Activated CD8-positive, alpha-beta memory T cell treated with anti-CD3 and anti-CD28 coated beads for 36 hours (primary cell): ENCODE measurements around the gene PCDH9. TPM values are rescaled to one million over a fixed set of nuclear protein-coding genes. Genes with fewer than 3 reads are reported as not detected.
"Not testable (repeated sequence)": the region's sequence is repeated elsewhere in the genome, so short reads cannot be mapped to it uniquely, and the experiment has no call there.

ENCODE experiments used
- CTCF ChIA-PET: fragments of 350-600 bp; sonication (Branson Sonifier 250); formaldehyde crosslinking; loops from one replicate; lab custom pipeline; 2021; ENCODE audit warnings: antibody characterized with exemption; lab: Charles Lee
- POLR2A ChIA-PET: fragments of 350-600 bp; sonication (Branson Sonifier 250); formaldehyde crosslinking; loops from one replicate; lab custom pipeline; 2021; ENCODE audit warnings: antibody characterized with exemption; lab: Charles Lee
- total RNA-seq, 2 experiments: library from RNA; stranded (reverse); gene quantifications; one replicate each; pipeline ENCODE4 v1.2.3, GENCODE V29; 2021

The PCDH9 gene
- total RNA-seq, 2 experiments from 2014 or later = 0.13 to 0.17 TPM

DNA sequence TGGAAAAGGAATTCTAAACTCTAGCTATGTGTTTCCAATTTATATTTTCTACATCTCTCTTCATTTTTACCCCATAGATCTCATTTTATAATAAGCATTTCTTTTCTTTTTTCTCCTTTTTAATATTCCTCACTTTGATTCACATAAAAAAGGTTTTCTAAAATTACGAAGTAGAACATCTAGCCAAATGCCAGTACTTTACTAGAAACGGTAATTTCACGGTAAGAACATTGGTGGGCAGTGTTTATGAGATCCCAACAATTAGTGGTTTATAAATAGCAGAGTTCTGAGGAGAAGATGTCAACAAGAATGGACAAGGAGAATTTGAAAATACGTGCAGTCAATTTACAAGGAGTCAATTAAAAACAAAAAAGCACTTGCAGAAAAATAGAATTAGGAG, 94.8 kb downstream of the PCDH9 start:
- ChIA-PET POLR2A (no interaction called here), CTCF (no interaction called here)

DNA sequence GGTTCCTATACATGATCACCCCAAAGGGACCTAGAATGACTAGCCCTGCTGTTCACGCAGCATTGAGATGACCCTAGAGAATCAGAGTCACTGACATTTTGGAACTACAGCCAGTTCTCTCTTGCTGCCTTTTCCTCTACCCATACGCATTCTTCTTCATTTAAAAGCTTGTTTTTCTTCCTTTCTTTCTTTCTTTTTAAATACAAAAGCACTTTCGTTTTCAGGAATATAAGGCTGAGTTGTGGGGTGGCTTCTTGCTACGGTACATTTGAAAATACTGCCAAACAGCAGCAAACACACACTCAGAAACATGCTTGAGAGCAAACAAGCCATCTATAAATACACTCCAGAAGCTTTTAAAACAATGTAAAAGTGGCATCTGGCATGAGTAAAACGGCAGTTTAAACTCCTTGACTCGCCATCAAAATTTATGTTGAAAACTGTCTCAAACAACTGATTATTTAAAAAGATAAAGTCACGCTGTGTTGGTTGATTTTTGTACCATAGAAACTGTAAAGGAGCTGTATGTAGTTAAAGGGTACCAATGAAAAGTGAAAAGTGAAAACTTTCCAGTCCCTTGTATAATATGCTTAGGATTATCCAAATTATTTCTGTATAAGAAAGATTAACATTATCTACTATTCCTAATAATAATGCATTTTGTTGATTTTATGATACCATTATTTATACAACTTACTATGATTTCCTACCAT, 95.6 kb downstream of the PCDH9 start:
- CTCF ChIA-PET = no interaction called here
- POLR2A ChIA-PET = no interaction called here

DNA sequence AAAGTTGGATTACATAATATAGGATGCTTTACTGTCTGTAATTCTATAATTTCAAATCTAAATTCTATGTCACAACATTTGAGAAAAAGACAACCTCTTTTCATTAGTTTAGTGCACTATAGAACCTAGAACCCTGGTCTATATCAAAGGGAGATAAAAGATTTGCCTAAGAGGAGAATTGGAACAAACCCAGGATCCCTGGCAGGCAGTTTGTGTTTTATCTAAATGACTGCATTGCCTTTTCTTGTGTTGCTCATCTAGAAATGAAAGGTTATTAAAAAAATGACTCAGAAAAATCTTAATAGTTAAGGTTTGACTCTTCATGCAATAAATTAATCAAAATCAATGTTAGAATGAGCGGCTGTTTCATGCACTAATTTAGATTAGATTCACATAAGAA, 96.7 kb downstream of the PCDH9 start:
- ChIA-PET CTCF (no interaction called here), POLR2A (no interaction called here)

DNA sequence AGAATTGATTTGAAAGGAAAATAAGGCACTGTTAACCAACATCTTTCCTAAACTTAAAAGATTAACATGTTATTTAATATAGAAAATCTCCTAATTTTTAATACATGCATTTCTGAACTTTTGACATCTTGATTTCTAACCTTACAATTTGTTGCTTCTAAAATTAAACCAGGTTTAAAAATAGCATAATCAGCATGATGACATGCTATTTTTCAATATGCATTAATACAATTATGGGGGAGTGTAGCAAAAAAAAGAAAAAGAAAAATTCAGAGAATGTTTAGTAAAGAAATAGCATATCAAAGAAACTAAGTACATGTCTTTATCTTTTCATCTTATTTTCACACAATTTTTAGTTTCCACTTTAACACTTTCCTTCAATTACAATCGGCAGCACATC, 98.7 kb downstream of the PCDH9 start:
- CTCF ChIA-PET = no interaction called here
- POLR2A ChIA-PET = no interaction called here

DNA sequence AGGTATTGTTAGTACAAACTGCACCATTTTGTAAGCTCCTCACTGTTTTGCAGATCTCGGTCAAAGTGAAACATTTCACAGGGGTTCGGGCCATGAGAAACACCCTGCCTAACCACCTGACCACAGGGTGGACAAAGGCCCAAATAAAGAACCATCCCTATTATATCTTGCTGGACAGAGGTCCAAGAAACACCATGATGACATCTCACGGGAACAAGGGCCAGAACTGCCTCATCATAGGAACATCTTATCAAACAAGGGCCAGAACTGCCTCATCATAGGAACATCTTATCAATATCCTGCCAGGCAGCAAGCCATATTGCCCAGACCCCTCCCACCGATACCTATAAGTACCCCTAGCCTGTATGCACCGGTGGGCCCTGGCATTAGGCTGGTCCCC, 99.7 kb downstream of the PCDH9 start:
- POLR2A ChIA-PET = no interaction called here
- CTCF ChIA-PET = no interaction called here

DNA sequence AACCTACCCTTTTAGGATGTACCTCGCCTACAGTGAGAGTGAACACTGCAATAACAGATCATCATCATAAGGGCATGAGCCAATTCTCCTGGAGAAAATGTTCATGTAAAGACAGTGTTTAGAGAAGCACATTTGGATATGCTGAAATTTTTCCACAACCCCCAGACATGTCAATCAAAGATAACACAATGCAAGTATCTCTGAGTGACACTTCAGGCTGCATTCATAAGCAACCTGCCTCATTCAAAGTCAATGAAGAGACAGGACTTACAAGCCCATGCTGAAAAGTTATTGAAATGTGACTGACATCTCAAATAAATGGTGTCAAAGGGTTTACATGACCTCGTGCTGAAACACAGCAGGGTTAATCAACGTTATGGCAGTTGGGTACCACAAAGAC, 102.0 kb downstream of the PCDH9 start:
- CTCF ChIA-PET = no interaction called here
- POLR2A ChIA-PET = no interaction called here

DNA sequence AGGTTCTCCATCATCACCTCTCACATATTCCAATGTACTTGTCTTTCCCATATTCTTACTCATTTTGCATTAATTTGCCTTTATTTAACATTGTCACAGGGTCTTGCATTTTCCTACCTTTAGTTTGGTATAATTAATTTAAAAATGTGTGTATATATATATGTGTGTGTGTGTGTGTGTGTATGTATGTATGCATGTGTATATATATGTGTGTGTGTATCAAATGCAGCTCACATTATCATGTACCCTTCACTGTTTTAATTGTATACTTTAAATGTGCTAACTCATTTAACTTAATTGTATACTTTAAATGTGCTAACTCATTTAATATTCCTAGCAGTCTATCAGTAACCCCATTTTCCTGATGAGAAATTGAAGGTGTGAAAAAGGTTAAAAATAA, 104.5 kb downstream of the PCDH9 start:
- CTCF ChIA-PET = no interaction called here

DNA sequence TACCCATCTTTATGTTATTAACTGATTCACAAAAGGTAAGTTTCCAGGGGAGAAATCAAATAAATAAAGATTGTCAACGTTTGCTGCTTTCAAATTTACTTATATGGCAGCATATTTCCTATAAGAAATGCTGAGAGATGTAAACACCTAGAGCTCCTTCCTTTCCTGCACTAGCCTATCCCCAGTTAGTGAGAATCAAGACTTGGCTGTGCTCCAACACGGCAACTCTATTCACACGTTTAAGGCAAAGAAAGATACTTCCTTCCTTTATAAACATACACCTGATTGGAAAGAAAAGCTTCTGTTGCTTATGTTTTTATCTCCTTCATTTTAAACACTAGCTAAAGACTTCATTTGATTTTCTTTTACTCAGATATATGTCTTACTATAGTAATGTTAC, 107.0 kb downstream of the PCDH9 start:
- ChIA-PET POLR2A (no interaction called here), CTCF (no interaction called here)

More for the DNA sequence above, 104.5 kb downstream of the PCDH9 start:
- POLR2A ChIA-PET = no interaction called here

DNA sequence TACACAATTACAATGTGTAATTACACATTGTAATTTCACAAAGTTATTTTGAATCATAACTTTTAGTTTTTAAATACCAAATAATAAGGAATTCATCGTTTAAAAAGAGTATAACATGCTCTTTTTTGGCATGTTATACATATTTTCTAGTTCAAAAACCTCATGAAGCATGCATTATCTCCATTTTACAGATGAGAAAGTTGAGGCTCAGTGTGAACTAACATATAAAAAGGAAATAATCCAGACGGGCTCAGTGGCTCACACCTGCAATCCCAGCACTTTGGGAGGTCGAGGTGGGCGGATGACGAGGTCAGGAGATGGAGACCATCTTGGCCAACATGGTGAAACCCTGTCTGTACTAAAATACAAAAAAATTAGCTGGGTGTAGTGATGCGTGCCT, 107.9 kb downstream of the PCDH9 start:
- POLR2A ChIA-PET = no interaction called here

DNA sequence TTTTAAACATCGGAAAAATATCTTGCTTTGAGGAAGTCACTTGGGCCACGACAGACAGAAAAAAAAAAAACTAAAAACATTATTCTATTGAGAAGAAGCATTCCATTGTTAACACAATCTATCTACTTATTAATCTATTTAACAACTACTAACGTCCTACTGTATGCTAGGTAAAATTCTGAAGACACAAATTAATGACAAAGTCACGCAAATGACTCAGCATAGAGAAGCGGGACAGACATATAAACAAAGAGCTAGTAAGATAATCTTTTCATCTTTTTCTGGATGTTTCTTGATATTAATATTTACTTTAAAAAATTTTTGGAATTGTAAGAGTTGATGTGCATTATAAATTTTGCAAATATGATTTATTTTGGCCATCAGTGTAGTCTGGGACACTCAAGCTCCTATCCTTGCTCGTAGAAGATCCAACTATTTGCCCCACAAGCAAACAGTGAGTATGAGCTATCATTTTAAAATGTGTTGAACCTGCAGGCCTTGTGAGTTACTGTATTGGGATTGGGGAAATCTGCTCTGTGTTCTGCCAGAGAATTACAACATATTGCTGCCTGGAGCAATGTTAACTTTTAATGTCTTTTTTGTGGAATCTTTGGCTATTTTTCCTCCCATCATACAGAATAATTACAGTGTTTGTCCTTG, 109.1 kb downstream of the PCDH9 start:
- POLR2A ChIA-PET = no interaction called here

More for the DNA sequence above, 107.9 kb downstream of the PCDH9 start:
- CTCF ChIA-PET = no interaction called here

DNA sequence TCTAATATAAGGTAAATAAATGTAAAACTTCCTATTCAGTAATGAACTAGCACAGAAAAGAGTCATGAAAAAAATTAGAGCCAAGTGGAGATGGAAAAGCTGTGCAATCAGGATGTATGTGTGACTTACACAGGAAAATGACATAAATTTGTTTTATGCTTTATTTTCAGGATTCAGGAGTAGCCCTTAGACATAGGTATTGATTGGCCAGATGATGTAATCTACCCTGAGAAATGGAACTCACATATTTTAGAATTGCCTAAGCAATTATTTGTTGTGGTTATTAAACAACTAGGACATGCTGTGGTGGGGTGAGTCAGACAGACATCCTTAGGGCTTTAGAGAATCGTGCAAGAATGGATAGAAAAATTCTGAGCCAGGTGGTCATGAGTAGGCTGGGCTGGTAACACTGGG, 110.6 kb downstream of the PCDH9 start:
- ChIA-PET POLR2A (no interaction called here), CTCF (no interaction called here)

More for the DNA sequence above, 109.1 kb downstream of the PCDH9 start:
- CTCF ChIA-PET = no interaction called here

DNA sequence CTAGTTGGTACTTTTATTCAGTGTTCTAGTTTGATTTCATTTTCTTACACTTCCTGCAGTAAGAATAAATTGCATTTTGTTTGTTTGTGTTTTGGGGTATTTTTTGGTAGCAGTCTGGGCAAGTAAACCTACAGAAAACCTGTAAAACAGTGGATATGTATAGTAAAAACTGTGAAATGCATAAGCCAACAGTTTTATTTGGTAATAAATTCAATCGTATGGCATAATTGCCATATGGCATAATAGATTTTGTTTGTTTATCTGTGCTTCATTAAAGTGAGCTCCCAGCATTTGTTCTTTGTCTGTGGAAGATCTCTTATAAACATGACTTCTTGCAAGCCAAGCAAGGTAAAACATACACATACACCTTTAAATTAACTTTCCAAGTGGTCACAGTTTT, 111.9 kb downstream of the PCDH9 start:
- CTCF ChIA-PET = no interaction called here

DNA sequence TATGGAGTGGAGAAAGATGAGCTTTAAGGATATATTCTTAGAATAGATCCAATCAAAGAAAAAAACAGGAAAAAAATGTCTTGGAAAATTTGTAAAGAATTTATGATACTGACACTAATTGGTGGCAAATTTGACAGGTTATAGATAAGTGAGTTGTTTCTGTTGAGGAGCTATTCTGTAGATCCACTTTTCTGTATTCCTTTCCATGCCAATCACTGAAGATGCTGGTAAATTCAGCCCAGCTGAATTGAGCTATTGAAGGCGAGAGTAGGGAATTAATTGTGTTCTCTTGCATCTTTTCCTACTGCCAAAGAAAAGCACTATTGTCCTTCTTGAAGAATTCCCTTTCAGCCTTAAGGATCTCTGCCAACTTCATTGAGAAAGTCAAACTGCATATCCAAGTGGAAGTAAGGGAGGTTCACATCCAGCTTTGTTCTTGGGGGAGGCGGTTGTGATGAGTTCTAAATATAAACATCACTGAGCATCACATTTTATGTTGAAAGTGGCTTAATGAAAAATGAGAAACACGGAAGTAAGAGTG, 113.1 kb downstream of the PCDH9 start:
- ChIA-PET CTCF (no interaction called here), POLR2A (no interaction called here)

More for the DNA sequence above, 111.9 kb downstream of the PCDH9 start:
- POLR2A ChIA-PET = no interaction called here

DNA sequence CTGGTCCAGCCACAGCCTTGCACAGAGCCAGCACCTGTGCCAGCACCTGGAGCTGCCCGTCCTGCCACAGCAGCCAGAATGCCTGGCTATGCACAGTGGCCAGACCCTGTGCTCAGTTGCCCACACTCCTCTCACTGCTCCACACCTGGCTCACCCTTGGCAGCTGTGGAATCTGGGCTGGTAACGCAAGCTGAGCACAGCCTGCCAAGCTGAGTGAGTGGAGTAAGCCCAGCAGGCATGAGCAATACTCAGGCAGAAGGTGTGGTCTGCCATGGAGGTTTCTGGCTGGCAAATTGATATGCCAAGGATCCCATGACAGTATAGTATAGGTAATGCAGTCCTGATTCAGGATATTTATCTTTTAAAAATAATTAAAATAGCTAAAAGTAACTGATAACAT, 122.2 kb downstream of the PCDH9 start:
- CTCF ChIA-PET = no interaction called here
- POLR2A ChIA-PET = no interaction called here

DNA sequence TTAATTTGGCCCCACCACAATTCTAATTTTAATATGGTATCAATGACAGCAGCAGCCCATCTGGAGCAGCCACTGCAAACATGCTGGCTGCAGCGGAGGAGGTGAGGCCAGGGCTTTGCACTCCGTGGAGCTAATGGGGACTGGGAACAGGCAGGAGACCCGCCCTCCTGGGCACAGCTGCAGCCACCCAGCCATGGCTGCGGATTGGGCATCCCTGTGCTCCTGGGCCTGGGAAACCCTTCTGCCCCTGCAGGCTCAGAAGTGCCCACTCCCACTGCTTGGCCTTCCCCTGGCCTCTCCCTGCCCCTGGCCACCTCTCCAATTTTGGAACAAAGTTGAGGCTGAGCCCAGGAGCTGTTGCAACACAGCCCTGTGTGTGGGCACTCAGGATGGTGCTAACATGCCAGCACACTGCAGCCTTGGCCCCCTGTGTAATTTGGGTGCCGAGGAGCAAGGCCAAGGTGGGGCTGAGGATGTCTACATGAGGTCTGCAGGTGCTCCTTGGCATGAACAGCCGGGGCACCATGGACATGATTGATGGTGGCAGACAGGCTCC, 123.6 kb downstream of the PCDH9 start:
- ChIA-PET POLR2A (no interaction called here), CTCF (no interaction called here)

DNA sequence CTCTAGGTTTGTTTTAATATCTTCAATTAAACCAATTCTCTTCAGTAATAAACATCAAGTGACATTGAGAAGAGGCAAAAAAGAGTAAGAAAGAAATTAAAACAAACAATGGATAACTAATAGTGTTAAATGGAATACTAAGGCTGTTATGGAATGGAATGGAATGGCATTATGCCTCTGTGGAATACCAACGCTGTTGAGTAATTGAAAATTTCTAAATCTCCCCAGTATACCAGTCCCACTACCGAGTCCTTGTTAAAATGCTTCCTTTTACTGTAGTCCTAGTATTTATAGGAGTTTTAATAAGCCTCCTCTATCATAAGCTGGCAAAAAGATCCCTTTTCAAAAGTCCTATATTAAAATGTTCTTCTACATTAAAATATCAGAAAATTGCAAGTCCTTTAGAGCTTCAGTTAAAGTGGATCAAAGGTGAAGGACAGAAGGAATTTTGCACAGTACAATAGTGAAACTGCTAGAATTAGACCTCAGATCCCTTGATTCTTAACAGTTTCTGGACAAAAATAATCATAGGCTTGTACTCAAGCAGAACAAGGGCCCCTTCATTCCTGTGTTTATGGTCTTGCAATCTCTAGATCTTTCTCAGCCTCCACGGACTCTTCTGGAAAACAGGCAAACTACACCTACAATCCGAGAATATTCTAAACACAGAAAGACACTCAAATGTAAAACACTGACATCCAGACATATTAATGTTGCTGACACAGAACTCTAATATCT, 128.2 kb downstream of the PCDH9 start:
- POLR2A ChIA-PET = no interaction called here

DNA sequence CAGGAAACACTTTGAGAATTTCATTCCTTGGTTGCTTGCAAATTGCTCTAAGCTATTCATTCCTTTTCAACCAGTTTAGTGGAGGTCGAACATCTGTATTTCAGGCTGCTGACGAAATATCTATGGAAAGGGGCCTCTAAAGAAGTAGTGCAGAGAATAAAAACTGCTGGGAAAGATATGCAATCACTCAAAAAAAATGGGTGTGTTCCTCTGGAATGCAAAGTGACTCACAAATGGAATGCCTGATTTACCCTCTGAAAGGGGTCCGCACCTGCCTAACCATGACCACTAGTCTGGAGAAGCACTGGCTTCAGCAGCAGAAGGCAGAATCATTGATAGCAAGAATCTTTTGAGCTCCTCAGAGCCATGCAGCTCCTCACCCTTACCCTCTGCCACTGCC, 129.4 kb downstream of the PCDH9 start:
- CTCF ChIA-PET = no interaction called here
- POLR2A ChIA-PET = no interaction called here

More for the DNA sequence above, 128.2 kb downstream of the PCDH9 start:
- CTCF ChIA-PET = no interaction called here

DNA sequence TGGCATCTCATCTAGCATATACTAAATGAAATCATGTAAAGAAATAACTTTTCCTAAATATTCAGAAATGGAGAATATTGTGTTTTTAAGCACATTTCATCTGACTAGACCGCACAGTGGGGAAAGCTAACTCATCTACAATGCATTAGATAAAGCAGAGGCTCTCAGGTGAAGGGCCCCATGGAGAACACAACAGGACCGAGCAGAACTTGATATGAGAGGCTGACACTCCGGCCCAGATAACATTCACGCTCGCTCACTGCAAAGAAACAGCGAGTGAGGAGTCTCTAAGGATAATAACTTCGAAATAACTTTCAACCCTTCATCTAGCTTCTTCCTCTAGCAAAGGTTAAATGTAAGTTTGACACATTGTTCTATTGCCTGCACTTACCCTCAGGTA, 130.6 kb downstream of the PCDH9 start:
- CTCF ChIA-PET = no interaction called here
- POLR2A ChIA-PET = no interaction called here

DNA sequence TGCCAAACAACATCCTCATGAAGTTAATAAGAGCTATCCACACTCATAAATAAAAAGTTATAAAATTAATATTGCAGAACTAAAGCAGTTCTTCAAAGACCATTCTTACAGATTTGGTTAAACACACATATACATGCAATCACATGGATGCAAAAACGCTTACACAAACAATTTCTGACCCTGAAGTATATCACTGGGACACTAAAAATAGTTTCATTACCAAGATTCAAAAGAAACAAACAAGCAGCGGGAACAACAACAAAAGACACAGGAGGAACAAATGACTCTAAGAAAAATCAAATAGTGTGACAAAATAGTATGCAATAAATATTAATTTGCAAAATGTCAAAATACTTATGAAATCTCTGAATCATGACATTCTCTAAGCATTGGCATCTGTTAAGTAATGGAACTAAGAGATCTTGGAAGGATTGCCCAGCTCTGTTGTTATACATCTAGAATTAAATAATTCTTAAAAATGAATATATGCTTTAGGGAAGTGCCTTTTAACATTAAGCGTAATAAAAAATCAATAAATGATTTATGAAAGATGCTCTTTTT, 132.2 kb downstream of the PCDH9 start:
- ChIA-PET CTCF (no interaction called here), POLR2A (no interaction called here)

DNA sequence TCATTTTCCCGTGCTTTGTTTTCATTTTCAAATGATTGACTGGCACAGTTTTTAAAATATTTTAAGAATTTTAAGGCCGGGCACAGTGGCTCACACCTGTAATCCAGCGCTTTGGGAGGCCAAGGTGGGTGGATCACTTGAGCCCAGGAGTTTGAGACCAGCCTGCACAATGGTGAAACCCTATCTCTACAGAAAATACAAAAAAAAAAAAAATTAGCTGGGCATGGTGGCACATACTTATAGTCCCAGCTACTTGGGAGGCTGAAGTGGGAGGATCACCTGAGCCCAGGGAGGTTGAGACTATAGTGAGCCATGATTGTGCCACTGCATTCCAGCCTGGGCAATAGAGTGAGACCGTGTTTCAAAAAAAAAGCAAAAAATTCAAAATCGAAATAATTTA, 133.2 kb downstream of the PCDH9 start:
- POLR2A ChIA-PET = not testable (repeated sequence)

More for the DNA sequence above, 133.2 kb downstream of the PCDH9 start:
- CTCF ChIA-PET = not testable (repeated sequence)
